ENCODE measurements around the gene CLDN12.

DNA sequence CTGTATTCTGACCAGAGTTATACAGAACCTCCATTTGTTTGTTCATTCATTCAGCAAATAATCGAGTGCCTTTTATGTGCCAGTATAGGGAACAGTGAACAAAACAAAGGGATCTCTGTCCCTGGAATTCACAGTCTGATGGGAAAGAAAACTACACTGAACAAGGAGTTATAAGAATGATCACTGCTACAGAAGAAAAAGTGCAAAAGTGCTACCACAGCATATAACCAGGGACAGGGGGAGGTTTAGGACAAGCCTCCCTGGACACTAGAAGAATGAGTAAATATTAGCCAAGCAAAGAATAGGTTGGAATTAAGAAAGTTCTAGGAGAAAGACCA lies 4.2 kb downstream of the CLDN12 start:
- TF ChIP-seq CTCF (IDR thresholded peaks at IDR 0.05): no peak
- no peak for TF ChIP-seq ZFX (IDR thresholded peaks at IDR 0.05; ENCODE audit: borderline replicate concordance)
